KG1 (cell line): ENCODE data around the gene SLC8A1.

Experiments
- DNase-seq: peaks from one replicate; lab custom pipeline; 2025; lab: John Stamatoyannopoulos, UW

The SLC8A1 gene

GRCh38 chr2:40386177-40386576 lies 65.7 kb downstream of the SLC8A1 start:
- no peak for DNase-seq

- peak; percentile 16 for DNase-seq
Measured at GRCh38 chr2:40384714-40385113, 67.2 kb downstream of the SLC8A1 start.

GRCh38 chr2:40384233-40384632 lies 67.7 kb downstream of the SLC8A1 start:
- no peak for DNase-seq

GRCh38 chr2:40380721-40381120 lies 71.2 kb downstream of the SLC8A1 start:
- no peak for DNase-seq

GRCh38 chr2:40380041-40380440 lies 71.8 kb downstream of the SLC8A1 start:
- DNase-seq, result no peak

- no peak for DNase-seq
Measured at GRCh38 chr2:40374543-40375240, 77.2 kb downstream of the SLC8A1 start.

GRCh38 chr2:40373111-40373510 lies 78.8 kb downstream of the SLC8A1 start:
- DNase-seq, result no peak

GRCh38 chr2:40372283-40372985 lies 79.5 kb downstream of the SLC8A1 start:
- no peak for DNase-seq

- DNase-seq, result no peak
Measured at GRCh38 chr2:40371525-40372282, 80.2 kb downstream of the SLC8A1 start.

- DNase-seq, result no peak
Measured at GRCh38 chr2:40370007-40370395, 81.9 kb downstream of the SLC8A1 start.

GRCh38 chr2:40369267-40370006 lies 82.5 kb downstream of the SLC8A1 start:
- DNase-seq, result no peak

- no peak for DNase-seq
Measured at GRCh38 chr2:40367652-40368051, 84.2 kb downstream of the SLC8A1 start.

- no peak for DNase-seq
Measured at GRCh38 chr2:40367032-40367431, 84.9 kb downstream of the SLC8A1 start.

- no peak for DNase-seq
Measured at GRCh38 chr2:40364151-40364874, 87.6 kb downstream of the SLC8A1 start.

- DNase-seq, result no peak
Measured at GRCh38 chr2:40363631-40364030, 88.3 kb downstream of the SLC8A1 start.

GRCh38 chr2:40363231-40363630 lies 88.7 kb downstream of the SLC8A1 start:
- no peak for DNase-seq

GRCh38 chr2:40361478-40361877 lies 90.4 kb downstream of the SLC8A1 start:
- no peak for DNase-seq

- DNase-seq, result no peak
Measured at GRCh38 chr2:40360652-40361051, 91.2 kb downstream of the SLC8A1 start.

- no peak for DNase-seq
Measured at GRCh38 chr2:40359811-40360210, 92.1 kb downstream of the SLC8A1 start.

GRCh38 chr2:40358783-40359182 lies 93.1 kb downstream of the SLC8A1 start:
- DNase-seq, result no peak

- DNase-seq, result no peak
Measured at GRCh38 chr2:40357667-40358066, 94.2 kb downstream of the SLC8A1 start.

GRCh38 chr2:40355451-40355850 lies 96.4 kb downstream of the SLC8A1 start:
- no peak for DNase-seq
